ENCODE results near the gene AMOTL1. TPM values are rescaled to one million over a fixed set of nuclear protein-coding genes. Genes with fewer than 3 reads are reported as not detected.

The AMOTL1 gene
- total and polyA plus RNA-seq, 4 experiments from 2014 or later, result 0.06 to 0.09 (median 0.07) TPM; not detected in 1

DNA sequence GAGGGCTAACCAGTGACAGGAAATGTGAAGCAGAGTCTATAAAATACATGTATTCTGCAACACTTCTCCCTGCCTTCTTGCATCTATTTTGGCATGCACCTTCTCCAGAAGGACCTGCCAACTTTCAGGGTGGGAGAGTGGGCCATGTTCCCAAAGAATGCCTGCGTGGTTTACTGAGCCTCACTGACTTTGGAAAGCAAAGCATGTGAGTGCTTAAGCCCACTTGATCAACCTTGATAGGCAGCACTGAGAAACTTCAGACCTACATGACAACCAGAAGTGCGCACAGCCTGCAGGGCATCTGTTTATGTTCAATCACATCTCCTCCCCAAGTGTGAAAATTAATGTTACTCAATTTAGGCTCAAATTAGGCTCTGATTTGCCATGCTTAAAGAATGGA lies 69.2 kb downstream of the AMOTL1 start:
- Mint-ChIP-seq H3K27ac (no peak overlapping the region), H3K9me3 (no peaks in the 10 kb centered on the region), H3K4me3 (no peak overlapping the region), H3K4me1 (no peaks in the 10 kb centered on the region), H3K36me3 (no peaks in the 10 kb centered on the region), H3K27me3 (peaks cover 4 to 5% of the 10 kb centered on the region in 2 donors)
- no peaks in the 10 kb centered on the region for H3K9me3 ChIP-seq (ENCODE audit: control insufficient read depth in 1 of 2, low read length in 2 of 2)
- H3K4me1 ChIP-seq (ENCODE audit: insufficient read depth, low read length), result no peaks in the 10 kb centered on the region
- POLR2A ChIA-PET (ENCODE audit: partially characterized antibody), result no interaction called here
- CTCF ChIA-PET (ENCODE audit: partially characterized antibody), result no interaction called here
- no peaks in the 10 kb centered on the region for H3K36me3 ChIP-seq (ENCODE audit: insufficient read depth, low read length)
- intact Hi-C loops (cut with micrococcal nuclease), result no loop called here
- no peak overlapping the region for H3K4me3 ChIP-seq (ENCODE audit: low read length in 2 of 2)
- DNase-seq, result no peak
- no peak overlapping the region for H3K27ac ChIP-seq (ENCODE audit: low read depth, low read length)
- no peaks in the 10 kb centered on the region for H3K27me3 ChIP-seq (ENCODE audit: insufficient read depth, low read length)

DNA sequence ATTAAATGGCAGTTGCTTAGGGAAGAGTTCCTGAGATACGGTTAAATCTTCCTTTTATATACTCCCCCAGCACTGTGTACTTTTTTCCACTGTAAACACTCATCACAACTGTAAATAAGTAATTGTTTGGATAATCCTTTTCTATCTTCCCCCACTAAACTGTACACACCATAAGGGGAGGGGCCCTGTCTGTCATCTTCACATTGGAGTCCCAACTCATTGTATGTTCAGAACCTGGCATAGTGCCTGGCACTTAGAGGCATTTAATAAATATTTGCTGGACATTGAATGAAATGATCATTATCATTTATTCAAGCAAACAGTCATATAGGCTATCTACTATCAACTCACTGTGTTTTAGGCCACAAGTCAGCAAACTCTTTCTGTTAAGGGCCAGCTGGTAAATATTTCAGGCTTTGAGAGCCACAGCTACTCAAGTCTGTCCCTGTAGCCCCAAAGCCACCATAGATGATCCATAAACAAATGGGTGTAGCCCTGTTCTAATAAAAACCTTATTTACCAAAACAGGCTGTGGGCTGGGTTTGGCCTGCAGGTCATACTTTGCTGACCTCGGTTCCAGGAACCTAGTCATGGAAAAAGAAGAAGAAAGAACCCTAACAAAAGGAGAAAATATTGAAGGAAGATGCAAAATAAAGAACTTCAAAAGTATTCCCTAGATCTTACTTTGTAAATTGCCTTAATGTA lies 70.0 kb downstream of the AMOTL1 start:
- ChIA-PET CTCF (ENCODE audit: partially characterized antibody) (no interaction called here), POLR2A (ENCODE audit: partially characterized antibody) (no interaction called here)
- Histone ChIP-seq H3K9me3 (ENCODE audit: control insufficient read depth in 1 of 2, low read length in 2 of 2) (no peaks in the 10 kb centered on the region), H3K27ac (ENCODE audit: low read depth, low read length) (no peak overlapping the region), H3K4me3 (ENCODE audit: low read length in 2 of 2) (no peak overlapping the region), H3K4me1 (ENCODE audit: insufficient read depth, low read length) (no peaks in the 10 kb centered on the region), H3K36me3 (ENCODE audit: insufficient read depth, low read length) (no peaks in the 10 kb centered on the region), H3K27me3 (ENCODE audit: insufficient read depth, low read length) (no peaks in the 10 kb centered on the region)
- H3K27me3 Mint-ChIP-seq, result peaks cover 4 to 5% of the 10 kb centered on the region in 2 donors
- DNase-seq, result no peak
- no peak overlapping the region for H3K4me3 Mint-ChIP-seq
- H3K36me3 Mint-ChIP-seq, result no peaks in the 10 kb centered on the region
- no peak overlapping the region for H3K27ac Mint-ChIP-seq
- H3K4me1 Mint-ChIP-seq, result no peaks in the 10 kb centered on the region
- no peaks in the 10 kb centered on the region for H3K9me3 Mint-ChIP-seq
- intact Hi-C loops (cut with micrococcal nuclease), result no loop called here

DNA sequence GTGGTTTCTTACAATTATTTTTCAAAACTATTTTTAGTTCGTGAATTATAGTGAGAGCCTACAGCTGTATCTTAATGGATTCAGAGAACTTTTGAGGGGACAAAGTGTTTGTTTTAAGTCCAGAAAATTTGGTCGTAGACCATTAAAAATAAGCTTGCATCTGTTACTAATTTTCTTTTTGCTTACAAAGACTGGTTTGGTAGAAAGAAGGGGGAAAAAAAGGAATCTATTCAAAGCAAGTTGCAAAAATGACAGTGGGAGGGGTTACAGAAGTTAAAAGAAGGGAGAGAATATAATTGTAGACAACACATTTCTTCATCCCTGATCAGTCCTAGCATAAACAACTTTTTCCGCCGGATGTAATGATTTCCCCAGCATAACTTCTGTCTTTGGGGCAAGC lies 72.1 kb downstream of the AMOTL1 start:
- Histone ChIP-seq H3K4me1 (ENCODE audit: insufficient read depth, low read length) (no peaks in the 10 kb centered on the region), H3K4me3 (ENCODE audit: low read length in 2 of 2) (no peak overlapping the region), H3K36me3 (ENCODE audit: insufficient read depth, low read length) (no peaks in the 10 kb centered on the region), H3K27ac (ENCODE audit: low read depth, low read length) (no peak overlapping the region), H3K9me3 (ENCODE audit: control insufficient read depth in 1 of 2, low read length in 2 of 2) (no peaks in the 10 kb centered on the region), H3K27me3 (ENCODE audit: insufficient read depth, low read length) (no peaks in the 10 kb centered on the region)
- intact Hi-C loops (cut with micrococcal nuclease), result no loop called here
- H3K4me1 Mint-ChIP-seq, result no peaks in the 10 kb centered on the region
- H3K9me3 Mint-ChIP-seq, result no peaks in the 10 kb centered on the region
- DNase-seq, result no peak
- ChIA-PET POLR2A (ENCODE audit: partially characterized antibody) (no interaction called here), CTCF (ENCODE audit: partially characterized antibody) (interaction anchor here (0.6 kb wide), 1 partner anchor 11 kb away, joined by 4 read pairs; no protein-coding TSS in a partner anchor)
- no peaks in the 10 kb centered on the region for H3K36me3 Mint-ChIP-seq
- H3K27ac Mint-ChIP-seq, result no peak overlapping the region
- peaks cover 0 to 4% of the 10 kb centered on the region in 2 donors for H3K27me3 Mint-ChIP-seq
- H3K4me3 Mint-ChIP-seq, result no peak overlapping the region

DNA sequence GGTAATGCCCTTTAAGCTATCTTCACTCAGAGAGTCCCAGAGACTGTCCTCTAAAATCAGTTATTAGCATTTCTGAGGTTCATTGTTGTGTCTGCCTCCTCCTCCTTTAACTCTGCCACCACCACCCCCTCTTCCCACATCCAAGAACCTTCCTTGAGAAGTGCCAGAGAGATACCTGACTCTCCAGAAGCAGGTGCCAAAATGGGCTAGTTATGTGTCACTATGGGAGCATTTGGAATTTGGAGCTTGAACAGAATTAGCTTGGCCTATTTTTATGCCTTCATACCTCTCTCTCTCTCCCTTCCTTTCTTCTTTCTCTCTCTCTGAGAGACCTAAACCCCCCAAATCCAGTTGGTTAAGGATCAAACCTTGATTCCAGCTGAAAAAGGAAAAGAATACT lies 75.9 kb downstream of the AMOTL1 start:
- H3K4me3 ChIP-seq (ENCODE audit: low read length in 2 of 2), result no peak overlapping the region
- DNase-seq, result no peak
- no peaks in the 10 kb centered on the region for H3K9me3 ChIP-seq (ENCODE audit: control insufficient read depth in 1 of 2, low read length in 2 of 2)
- no peaks in the 10 kb centered on the region for H3K4me1 ChIP-seq (ENCODE audit: insufficient read depth, low read length)
- POLR2A ChIA-PET (ENCODE audit: partially characterized antibody), result no interaction called here
- H3K27me3 ChIP-seq (ENCODE audit: insufficient read depth, low read length), result no peaks in the 10 kb centered on the region
- Mint-ChIP-seq H3K27ac (no peak overlapping the region), H3K4me1 (no peaks in the 10 kb centered on the region), H3K9me3 (no peaks in the 10 kb centered on the region), H3K27me3 (peaks cover 4 to 5% of the 10 kb centered on the region in 2 donors), H3K4me3 (no peak overlapping the region), H3K36me3 (no peaks in the 10 kb centered on the region)
- CTCF ChIA-PET (ENCODE audit: partially characterized antibody), result no interaction called here
- H3K36me3 ChIP-seq (ENCODE audit: insufficient read depth, low read length), result no peaks in the 10 kb centered on the region
- no peak overlapping the region for H3K27ac ChIP-seq (ENCODE audit: low read depth, low read length)
- intact Hi-C loops (cut with micrococcal nuclease), result no loop called here

DNA sequence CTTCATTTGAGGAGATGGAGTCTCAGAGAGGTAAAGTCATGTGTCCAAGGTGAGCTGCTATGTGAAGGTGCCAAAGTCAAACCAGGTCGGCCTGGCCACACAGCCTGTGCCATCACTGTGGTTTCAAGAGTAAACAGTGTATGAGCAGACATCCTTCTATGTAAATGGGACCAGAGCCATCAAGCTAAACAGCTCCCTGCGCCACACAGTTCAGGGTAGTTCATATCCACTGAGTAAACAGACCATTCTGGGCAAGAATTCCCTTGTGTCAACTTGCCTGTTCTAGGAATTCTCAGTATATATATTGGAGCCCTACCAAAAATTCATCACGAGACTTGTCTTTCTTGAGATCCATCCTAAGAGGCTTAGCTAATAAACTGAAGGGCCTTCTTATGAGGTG lies 77.5 kb downstream of the AMOTL1 start:
- Histone ChIP-seq H3K9me3 (ENCODE audit: control insufficient read depth in 1 of 2, low read length in 2 of 2) (no peaks in the 10 kb centered on the region), H3K36me3 (ENCODE audit: insufficient read depth, low read length) (no peaks in the 10 kb centered on the region), H3K27me3 (ENCODE audit: insufficient read depth, low read length) (no peaks in the 10 kb centered on the region), H3K27ac (ENCODE audit: low read depth, low read length) (no peak overlapping the region), H3K4me3 (ENCODE audit: low read length in 2 of 2) (no peak overlapping the region), H3K4me1 (ENCODE audit: insufficient read depth, low read length) (no peaks in the 10 kb centered on the region)
- H3K36me3 Mint-ChIP-seq, result no peaks in the 10 kb centered on the region
- DNase-seq, result no peak
- CTCF ChIA-PET (ENCODE audit: partially characterized antibody), result interaction anchor here (1.1 kb wide), 1 partner anchor 10 kb away, joined by 3 read pairs; no protein-coding TSS in a partner anchor
- POLR2A ChIA-PET (ENCODE audit: partially characterized antibody), result no interaction called here
- no peak overlapping the region for H3K4me3 Mint-ChIP-seq
- H3K27me3 Mint-ChIP-seq, result peaks cover 5 to 7% of the 10 kb centered on the region in 2 donors
- H3K4me1 Mint-ChIP-seq, result no peaks in the 10 kb centered on the region
- intact Hi-C loops (cut with micrococcal nuclease), result no loop called here
- peaks cover 0 to 1% (median 0%) of the 10 kb centered on the region in 8 donors for H3K9me3 Mint-ChIP-seq
- no peak overlapping the region for H3K27ac Mint-ChIP-seq

DNA sequence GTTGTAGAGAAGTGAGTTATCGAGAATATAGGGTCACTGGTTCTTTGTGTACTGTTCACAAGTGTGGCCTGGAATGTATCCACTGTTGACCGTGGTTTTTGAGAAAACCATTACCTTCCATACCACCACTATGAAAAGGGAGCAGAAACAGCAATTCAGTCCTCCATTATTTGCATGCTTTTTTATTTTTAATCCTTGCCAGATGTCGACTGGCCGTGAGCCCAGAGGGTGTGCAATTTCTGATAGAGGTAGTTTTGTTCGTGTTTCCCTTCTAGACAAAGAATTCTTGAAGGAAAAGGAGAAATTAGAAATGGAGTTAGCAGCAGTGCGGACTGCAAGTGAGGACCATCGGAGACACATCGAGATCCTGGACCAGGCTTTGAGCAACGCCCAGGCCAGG lies 81.7 kb downstream of the AMOTL1 start:
- Histone ChIP-seq H3K4me1 (ENCODE audit: insufficient read depth, low read length) (no peaks in the 10 kb centered on the region), H3K4me3 (ENCODE audit: low read length in 2 of 2) (no peak overlapping the region), H3K9me3 (ENCODE audit: control insufficient read depth in 1 of 2, low read length in 2 of 2) (no peaks in the 10 kb centered on the region), H3K36me3 (ENCODE audit: insufficient read depth, low read length) (no peaks in the 10 kb centered on the region), H3K27me3 (ENCODE audit: insufficient read depth, low read length) (no peaks in the 10 kb centered on the region), H3K27ac (ENCODE audit: low read depth, low read length) (no peak overlapping the region)
- H3K9me3 Mint-ChIP-seq, result peaks cover 0 to 1% (median 0%) of the 10 kb centered on the region in 8 donors
- ChIA-PET POLR2A (ENCODE audit: partially characterized antibody) (no interaction called here), CTCF (ENCODE audit: partially characterized antibody) (no interaction called here)
- H3K27ac Mint-ChIP-seq, result no peak overlapping the region
- H3K4me1 Mint-ChIP-seq, result no peaks in the 10 kb centered on the region
- H3K4me3 Mint-ChIP-seq, result no peak overlapping the region
- intact Hi-C loops (cut with micrococcal nuclease), result no loop called here
- H3K27me3 Mint-ChIP-seq, result peaks cover 3 to 8% of the 10 kb centered on the region in 2 donors
- no peaks in the 10 kb centered on the region for H3K36me3 Mint-ChIP-seq
- DNase-seq, result no peak

DNA sequence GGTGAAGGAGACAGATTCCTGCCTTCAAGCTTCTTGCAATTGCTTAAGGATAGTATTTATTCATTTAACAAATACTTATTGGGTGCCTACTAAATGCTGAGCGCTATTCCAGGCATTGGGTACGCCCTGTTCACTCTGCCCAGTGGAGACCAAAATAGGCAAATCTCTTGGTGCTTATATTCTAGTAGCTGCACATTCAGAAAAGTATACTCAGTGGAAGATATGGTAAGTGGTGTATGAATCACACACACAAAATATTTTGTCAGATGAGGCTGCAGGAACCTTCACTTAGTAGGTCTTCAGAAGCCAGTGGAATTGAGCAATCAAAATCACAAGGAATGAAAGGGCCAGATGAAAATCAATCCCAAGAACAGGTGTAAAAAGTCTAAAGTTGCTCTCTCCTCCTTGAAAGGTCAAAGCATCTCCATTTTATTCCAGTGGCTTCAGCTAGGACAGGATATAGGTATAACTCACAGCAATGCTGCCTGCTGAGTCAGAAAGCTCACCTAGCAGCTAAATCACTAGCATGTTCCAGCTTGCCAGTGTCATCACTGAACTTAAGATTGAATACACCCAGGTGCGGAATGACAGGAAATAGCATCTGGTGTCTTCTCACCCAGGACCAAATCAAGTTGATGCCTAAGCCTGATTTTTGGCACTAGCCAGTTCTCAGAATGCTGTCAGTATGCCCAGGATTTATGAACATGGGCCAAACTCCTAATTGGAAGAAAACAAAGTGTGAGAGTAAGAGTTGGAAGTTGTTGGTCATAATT lies 83.9 kb downstream of the AMOTL1 start:
- no peak for DNase-seq
- CTCF ChIA-PET (ENCODE audit: partially characterized antibody), result interaction anchor here (1.3 kb wide), 1 partner anchor 8 kb away, joined by 3 read pairs; no protein-coding TSS in a partner anchor
- H3K36me3 ChIP-seq (ENCODE audit: insufficient read depth, low read length), result no peaks in the 10 kb centered on the region
- no peak overlapping the region for H3K4me3 Mint-ChIP-seq
- peaks cover 0 to 1% (median 0%) of the 10 kb centered on the region in 8 donors for H3K9me3 Mint-ChIP-seq
- no peaks in the 10 kb centered on the region for H3K4me1 ChIP-seq (ENCODE audit: insufficient read depth, low read length)
- H3K27ac ChIP-seq (ENCODE audit: low read depth, low read length), result no peak overlapping the region
- no peak overlapping the region for H3K4me3 ChIP-seq (ENCODE audit: low read length in 2 of 2)
- peaks cover 3 to 8% of the 10 kb centered on the region in 2 donors for H3K27me3 Mint-ChIP-seq
- H3K36me3 Mint-ChIP-seq, result no peaks in the 10 kb centered on the region
- H3K27me3 ChIP-seq (ENCODE audit: insufficient read depth, low read length), result no peaks in the 10 kb centered on the region
- no peak overlapping the region for H3K27ac Mint-ChIP-seq
- H3K4me1 Mint-ChIP-seq, result no peaks in the 10 kb centered on the region
- no peaks in the 10 kb centered on the region for H3K9me3 ChIP-seq (ENCODE audit: control insufficient read depth in 1 of 2, low read length in 2 of 2)
- POLR2A ChIA-PET (ENCODE audit: partially characterized antibody), result no interaction called here
- intact Hi-C loops (cut with micrococcal nuclease), result no loop called here

Measured in CD4-positive, alpha-beta memory T cell (primary cell).